Right lobe of liver (tissue), 6 donors: ENCODE data around the gene CPTP. TPM values are rescaled to one million over a fixed set of nuclear protein-coding genes. Genes with fewer than 3 reads are reported as not detected.
A peak's percentile ranks its signal among the peaks of the same experiment; 100 is the strongest.

Experiments used
- ATAC-seq, 4 donors: fragments of 200-7000 bp; cut with Tn5 transposase; one replicate each; pipeline ENCODE4 v1.9.1; 2020; ENCODE audit warnings: mild to moderate bottlenecking in 4 of 4, moderate library complexity in 4 of 4
- DNase-seq, 3 donors: peaks; one replicate each; pipeline ENCODE4 v3.0.0-alpha.2; 2020
- H3K27ac ChIP-seq, 3 donors: fragments of 200-600 bp; one replicate each; pipeline ENCODE4 v1.8.0; 2022
- H3K27me3 ChIP-seq, 2 donors: fragments of 200-600 bp; one replicate each; pipeline ENCODE4 v1.8.0; 2022
- H3K36me3 ChIP-seq, 4 donors: fragments of 200-600 bp; sonication (generic) in 1 of 4; one replicate each; pipeline versions ENCODE4 v1.5.1 to v1.8.0; 2017 to 2022; ENCODE audit warnings: control low read depth in 1 of 4
- H3K4me1 ChIP-seq, 4 donors: fragments of 200-600 bp; sonication (generic) in 1 of 4; one replicate each; pipeline versions ENCODE4 v1.5.1 to v1.8.0; 2017 to 2022; ENCODE audit warnings: control low read depth in 1 of 4
- H3K4me3 ChIP-seq, 3 donors: fragments of 200-600 bp; one replicate each; pipeline ENCODE4 v1.8.0; 2022
- H3K9me3 ChIP-seq, 4 donors: fragments of 200-600 bp; sonication (generic) in 1 of 4; one replicate each; pipeline versions ENCODE4 v1.5.1 to v1.8.0; 2017 to 2022; ENCODE audit warnings: control low read depth in 1 of 4
- CTCF ChIP-seq, 4 donors: fragments of 200-600 bp in 3 of 4; fragments of 450-650 bp in 1 of 4; IDR thresholded peaks; one replicate each; pipeline versions ENCODE4 v1.5.1 to v1.8.0; 2016 to 2022; ENCODE audit warnings: antibody characterized with exemption in 4 of 4, mild to moderate bottlenecking in 2 of 4
- POLR2A ChIP-seq: fragments of 450-650 bp; IDR thresholded peaks from one replicate; pipeline ENCODE4 v1.6.1; 2017; ENCODE audit warnings: antibody characterized with exemption, mild to moderate bottlenecking
- WGBS: methylation state at CpG from one replicate; pipeline ENCODE4 v1.1.6; 2018; ENCODE audit warnings: low coverage, low lambda C conversion rate; ENCODE audit not compliant: insufficient coverage; ENCODE audit errors: missing lambda C conversion rate; 5-methylcytosine and 5-hydroxymethylcytosine counted together
- intact Hi-C, 2 donors: fragments of 100-400 bp; cut with DNase I; formaldehyde crosslinking; loops; one replicate each; pipeline versions ENCODE4 v1.11.2 to v1.14.1; 2022
- total RNA-seq, 6 experiments: library from RNA; depleted of rRNA in 2 of 6; stranded (reverse); fragments of >200 nt in 2 of 6; fragmentation: NEBNext Ultra II Directional in 3 of 6; extraction: Animal tissue kit (Norgen Biotek cat#: 25700) in 3 of 6; gene quantifications; one replicate each; pipeline versions ENCODE4 v1.1.0 to v1.2.4, GENCODE V29; 2016 to 2023
- donor health status: DM: no; HTN: yes; CAD: no.
- donor health status: DM: no; HTN: no; CAD: no.
- donor health status: DM: no; HTN: no; CAD: no.
- donor health status: DM: no; HTN: yes; CAD: no.
- donor health status: DM: no; HTN: yes; CAD: no.

CPTP gene
- total RNA-seq, 6 experiments from 2014 or later = 26.9 to 57.7 (median 33.1) TPM

- intact Hi-C loops = no loop called here
- H3K4me3 ChIP-seq = no peak overlapping the region
- H3K27me3 ChIP-seq = no peaks in the 10 kb centered on the region
- 84% methylated on average over 12 of the region's 14 CpGs for WGBS
- DNase-seq (no peak), ATAC-seq (no peak)
- H3K4me1 ChIP-seq = peaks cover 0 to 38% (median 0%) of the 10 kb centered on the region in 4 donors
- H3K36me3 ChIP-seq = peaks cover 0 to 12% (median 6%) of the 10 kb centered on the region in 4 donors
- no peak overlapping the region for H3K27ac ChIP-seq
- no peak for TF ChIP-seq CTCF (IDR thresholded peaks at IDR 0.05)
- TF ChIP-seq POLR2A = no peak
- H3K9me3 ChIP-seq = no peaks in the 10 kb centered on the region
These were observed 2.2 kb upstream of the CPTP start for GRCh38 chr1:1322418-1322817.

GRCh38 chr1:1322952-1323351 is 1.6 kb upstream of the CPTP start:
- DNase-seq (no peak), ATAC-seq (no peak)
- peaks cover 0 to 17% (median 7%) of the 10 kb centered on the region in 4 donors for H3K36me3 ChIP-seq
- no CpG with 5 or more reads among the region's 10 CpGs for WGBS
- intact Hi-C loops = no loop called here
- no peak overlapping the region for H3K4me3 ChIP-seq
- H3K4me1 ChIP-seq = peaks cover 0 to 34% (median 0%) of the 10 kb centered on the region in 4 donors
- H3K9me3 ChIP-seq = no peaks in the 10 kb centered on the region
- TF ChIP-seq POLR2A = no peak
- TF ChIP-seq CTCF (IDR thresholded peaks at IDR 0.05) = no peak
- H3K27me3 ChIP-seq = no peaks in the 10 kb centered on the region
- no peak overlapping the region for H3K27ac ChIP-seq

GRCh38 chr1:1324084-1324523 is 498 bp upstream of the CPTP start:
- no CpG with 5 or more reads among the region's 41 CpGs for WGBS
- peaks cover 0 to 17% (median 6%) of the 10 kb centered on the region in 4 donors for H3K36me3 ChIP-seq
- H3K27me3 ChIP-seq = no peaks in the 10 kb centered on the region
- TF ChIP-seq CTCF (IDR thresholded peaks at IDR 0.05) = no peak
- TF ChIP-seq POLR2A = no peak
- intact Hi-C loops = no loop called here
- ATAC-seq = no peak
- peak overlapping the region; percentile 47 to 82 (median 71) for H3K27ac ChIP-seq
- peak overlapping the region; percentile 99 to 100 (median 100) for H3K4me3 ChIP-seq
- DNase-seq = no peak
- H3K4me1 ChIP-seq = peaks cover 0 to 24% (median 0%) of the 10 kb centered on the region in 4 donors
- no peaks in the 10 kb centered on the region for H3K9me3 ChIP-seq

- WGBS = 0% methylated on average over 1 of the region's 16 CpGs
- Histone ChIP-seq H3K27ac (peak overlapping the region; percentile 70 to 82 (median 71)), H3K36me3 (peaks cover 0 to 17% (median 4%) of the 10 kb centered on the region in 4 donors), H3K4me1 (peaks cover 0 to 20% (median 0%) of the 10 kb centered on the region in 4 donors), H3K27me3 (no peaks in the 10 kb centered on the region), H3K4me3 (peak overlapping the region; percentile 99 to 100 (median 100)), H3K9me3 (no peaks in the 10 kb centered on the region)
- DNase-seq (peak; percentile 86 to 94 (median 93)), ATAC-seq (peak in 1 of 4 donors; percentile 1)
- intact Hi-C loops = no loop called here
- no peak for TF ChIP-seq POLR2A
- no peak for TF ChIP-seq CTCF (IDR thresholded peaks at IDR 0.05)
These were observed 879 bp downstream of the CPTP start for GRCh38 chr1:1325288-1326074.
